Measurements from ENCODE around the gene CFAP97D2.

DNA sequence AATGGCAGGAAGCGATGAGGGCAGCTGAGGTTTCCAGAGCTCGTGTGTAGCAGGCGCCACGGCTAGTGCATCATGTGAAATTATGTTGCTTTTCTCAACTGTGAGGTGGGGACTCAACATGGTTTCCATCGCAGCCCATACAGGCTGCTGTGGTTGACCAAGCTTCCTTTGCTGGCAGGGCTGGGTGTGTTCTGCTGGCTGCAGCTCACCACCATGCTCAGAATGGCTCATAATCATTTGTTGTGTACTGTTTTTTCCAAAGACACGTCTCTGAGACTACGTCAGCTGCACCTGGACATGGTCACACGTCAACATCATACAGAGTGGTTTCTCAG is 30.6 kb upstream of the CFAP97D2 start:
- TF ChIP-seq POLR2A (IDR thresholded peaks at IDR 0.05), result no peak
- TF ChIP-seq CTCF (IDR thresholded peaks at IDR 0.05), result no peak

Data from thyroid gland (tissue), 4 donors.